WTC11 (cell line): ENCODE data around the gene PRUNE2.

ENCODE experiments used
- CTCF ChIP-seq: fragments of 200-600 bp; IDR thresholded peaks from 2 replicates; pipeline ENCODE4 v1.8.0; 2022; ENCODE audit warnings: antibody characterized with exemption
- NFYB ChIP-seq: sonication (generic); formaldehyde crosslinking; conservative IDR thresholded peaks from 2 replicates; pipeline ENCODE4 v1.8.0; 2022; ENCODE audit warnings: low read depth, missing genetic modification reagents
- NR1H2 ChIP-seq: sonication (generic); formaldehyde crosslinking; IDR thresholded peaks from 2 replicates; pipeline ENCODE4 v1.9.0; 2021; ENCODE audit warnings: mild to moderate bottlenecking, moderate library complexity, missing genetic modification reagents
- SP1 ChIP-seq: sonication (generic); formaldehyde crosslinking; conservative IDR thresholded peaks from 2 replicates; pipeline ENCODE4 v1.8.1; 2022; ENCODE audit warnings: missing genetic modification reagents
- ZNF121 ChIP-seq: sonication (generic); formaldehyde crosslinking; IDR thresholded peaks from 2 replicates; pipeline ENCODE4 v1.8.0; 2023; ENCODE audit warnings: missing genetic modification reagents
- ZNF232 ChIP-seq: sonication (generic); formaldehyde crosslinking; IDR thresholded peaks from 2 replicates; pipeline ENCODE4 v1.8.0; 2022; ENCODE audit warnings: mild to moderate bottlenecking, missing genetic modification reagents
- TF ChIP-seq, protein P1 (sequence below): sonication (generic); formaldehyde crosslinking; IDR thresholded peaks from 2 replicates; pipeline ENCODE4 v1.8.0; 2022; ENCODE audit warnings: mild to moderate bottlenecking, missing genetic modification reagents
- TF ChIP-seq, protein P2 (sequence below): sonication (generic); formaldehyde crosslinking; IDR thresholded peaks from 2 replicates; pipeline ENCODE4 v1.8.1; 2022; ENCODE audit warnings: low read depth, missing genetic modification reagents, borderline replicate concordance

DNA sequence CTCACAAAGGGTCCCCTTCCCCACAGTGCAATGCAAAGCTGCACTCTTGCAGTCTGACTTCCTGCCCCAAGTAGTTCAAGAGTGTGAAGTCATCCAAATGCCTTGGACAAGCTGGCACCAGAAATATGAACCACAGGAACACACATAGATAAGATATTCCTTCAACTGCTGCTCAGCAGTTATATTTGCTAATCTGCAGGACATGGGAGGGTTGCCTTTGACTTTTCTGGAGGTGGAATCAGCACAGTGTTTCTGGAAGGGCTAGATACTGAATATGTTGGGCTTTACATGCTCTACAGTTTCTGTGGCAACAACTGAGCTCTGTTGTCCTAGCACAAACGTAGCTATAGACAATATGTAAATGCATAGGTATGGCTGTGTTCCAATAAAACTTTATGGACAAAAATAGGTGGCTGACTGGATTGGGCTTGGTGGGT, 238.4 kb downstream of the PRUNE2 start:
- TF ChIP-seq, protein P1, sequence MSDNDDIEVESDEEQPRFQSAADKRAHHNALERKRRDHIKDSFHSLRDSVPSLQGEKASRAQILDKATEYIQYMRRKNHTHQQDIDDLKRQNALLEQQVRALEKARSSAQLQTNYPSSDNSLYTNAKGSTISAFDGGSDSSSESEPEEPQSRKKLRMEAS (CRISPR knock-in tag) = no peak
- TF ChIP-seq CTCF (no peak), NFYB (CRISPR knock-in tag) (no peak), NR1H2 (CRISPR knock-in tag) (no peak), ZNF232 (CRISPR knock-in tag) (no peak), ZNF121 (CRISPR knock-in tag) (no peak), SP1 (CRISPR knock-in tag) (no peak)
- TF ChIP-seq, protein P2, sequence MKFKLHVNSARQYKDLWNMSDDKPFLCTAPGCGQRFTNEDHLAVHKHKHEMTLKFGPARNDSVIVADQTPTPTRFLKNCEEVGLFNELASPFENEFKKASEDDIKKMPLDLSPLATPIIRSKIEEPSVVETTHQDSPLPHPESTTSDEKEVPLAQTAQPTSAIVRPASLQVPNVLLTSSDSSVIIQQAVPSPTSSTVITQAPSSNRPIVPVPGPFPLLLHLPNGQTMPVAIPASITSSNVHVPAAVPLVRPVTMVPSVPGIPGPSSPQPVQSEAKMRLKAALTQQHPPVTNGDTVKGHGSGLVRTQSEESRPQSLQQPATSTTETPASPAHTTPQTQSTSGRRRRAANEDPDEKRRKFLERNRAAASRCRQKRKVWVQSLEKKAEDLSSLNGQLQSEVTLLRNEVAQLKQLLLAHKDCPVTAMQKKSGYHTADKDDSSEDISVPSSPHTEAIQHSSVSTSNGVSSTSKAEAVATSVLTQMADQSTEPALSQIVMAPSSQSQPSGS (CRISPR knock-in tag) = no peak
